ENCODE data around the gene CDK2AP2.

CDK2AP2 gene

GRCh38 chr11:67503119-67504004 lies 4.6 kb downstream of the CDK2AP2 start:
- DNase-seq (ENCODE audit: low spot score) = no peak

- no peak for DNase-seq (ENCODE audit: low spot score)
These were observed 5.5 kb downstream of the CDK2AP2 start for GRCh38 chr11:67502328-67502979.

DNA sequence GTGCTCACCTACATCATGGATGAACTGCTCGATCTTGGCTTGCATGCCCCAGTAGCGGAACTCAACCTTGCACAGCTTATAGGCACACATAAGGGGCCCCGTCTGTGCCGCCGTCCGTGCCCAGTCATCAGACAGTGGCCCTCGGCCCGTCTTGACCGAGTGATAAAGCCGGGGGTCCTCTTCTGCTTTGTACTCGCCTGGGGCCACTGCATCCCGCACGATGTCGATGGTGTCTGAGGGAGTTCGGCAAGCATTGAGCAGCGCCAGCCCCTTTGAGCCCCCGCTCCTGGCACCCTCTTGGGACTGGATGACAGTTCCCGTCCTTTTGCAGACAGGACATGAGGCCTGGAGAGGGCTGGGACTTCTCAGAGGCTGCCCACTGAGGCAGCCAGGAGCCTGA lies 6.1 kb downstream of the CDK2AP2 start:
- DNase-seq (ENCODE audit: low spot score) = no peak

GRCh38 chr11:67500831-67501715 lies 6.9 kb downstream of the CDK2AP2 start:
- DNase-seq (ENCODE audit: low spot score) = no peak

DNA sequence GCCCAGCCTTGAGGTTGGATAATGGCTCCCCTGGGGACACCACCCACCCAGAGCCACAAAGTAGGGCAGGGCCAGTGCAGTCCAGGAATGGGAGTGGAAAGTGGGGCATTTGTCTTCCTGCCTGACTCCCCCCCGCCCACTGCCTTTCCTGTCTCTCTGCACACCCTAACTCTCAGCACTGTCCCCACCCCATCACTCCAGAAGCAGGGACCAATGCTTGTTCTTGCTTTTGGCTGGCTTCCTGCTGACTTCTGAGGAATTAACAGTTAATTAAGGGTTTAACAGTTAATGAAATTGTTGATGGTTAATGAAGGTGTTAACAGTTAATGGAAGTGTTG lies 7.5 kb downstream of the CDK2AP2 start:
- DNase-seq (ENCODE audit: low spot score) = no peak

DNA sequence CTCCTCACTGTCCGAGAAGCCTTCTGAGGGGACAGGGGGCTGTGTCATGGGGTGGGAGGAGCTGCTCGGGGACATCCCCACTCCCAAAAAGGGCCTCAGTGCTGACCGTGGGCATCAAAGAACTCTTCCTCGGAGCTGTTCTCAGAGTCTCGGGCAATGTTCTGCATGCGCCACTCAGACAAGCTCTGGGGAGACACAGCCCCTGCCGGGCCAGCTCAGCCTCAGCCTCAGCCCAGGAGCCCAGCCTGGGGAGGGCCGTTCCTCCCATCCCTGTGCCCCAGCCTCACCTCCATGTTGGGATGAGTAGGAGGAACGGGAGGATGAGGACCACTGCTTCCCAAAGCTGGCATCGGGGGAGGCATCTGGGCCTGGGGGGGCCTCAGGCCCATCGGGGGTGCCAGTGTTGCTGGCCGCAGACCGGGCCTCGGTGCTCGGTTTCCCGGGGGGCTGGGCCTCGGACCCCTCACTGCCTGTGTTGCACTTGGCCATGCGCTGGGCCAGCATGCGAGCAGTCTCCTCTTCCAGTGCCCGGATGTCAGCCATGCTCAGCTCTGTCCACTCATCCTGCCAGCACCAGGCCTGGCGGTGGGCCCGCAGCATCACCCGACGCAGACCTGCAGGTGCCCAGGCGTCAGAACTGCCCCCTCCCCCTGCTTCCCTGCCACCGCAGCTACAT lies 8.0 kb downstream of the CDK2AP2 start:
- no peak for DNase-seq (ENCODE audit: low spot score)

DNA sequence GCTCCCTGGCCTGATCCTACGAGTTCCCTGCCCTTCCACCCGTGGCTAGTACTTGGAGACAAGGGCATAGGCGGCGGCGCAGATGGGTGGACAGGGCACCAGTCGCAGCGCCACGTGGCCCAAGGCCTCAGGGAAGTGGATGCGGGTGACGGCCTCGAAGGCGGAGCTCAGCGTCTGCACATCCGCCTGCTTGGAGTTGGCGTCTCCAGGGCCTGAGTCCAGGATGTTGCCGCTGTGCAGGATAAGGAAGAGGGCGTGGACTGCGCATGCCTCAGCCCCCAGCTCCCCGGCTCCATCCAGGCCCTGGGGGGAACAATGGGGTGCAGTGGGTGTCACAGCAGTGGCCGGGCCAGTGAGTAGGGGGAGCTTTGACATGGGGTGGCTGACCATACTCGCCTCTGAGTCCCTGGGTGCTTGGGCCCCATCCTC lies 9.4 kb downstream of the CDK2AP2 start:
- no peak for DNase-seq (ENCODE audit: low spot score)

GRCh38 chr11:67497656-67498291 lies 10.2 kb downstream of the CDK2AP2 start:
- DNase-seq (ENCODE audit: low spot score) = no peak

DNA sequence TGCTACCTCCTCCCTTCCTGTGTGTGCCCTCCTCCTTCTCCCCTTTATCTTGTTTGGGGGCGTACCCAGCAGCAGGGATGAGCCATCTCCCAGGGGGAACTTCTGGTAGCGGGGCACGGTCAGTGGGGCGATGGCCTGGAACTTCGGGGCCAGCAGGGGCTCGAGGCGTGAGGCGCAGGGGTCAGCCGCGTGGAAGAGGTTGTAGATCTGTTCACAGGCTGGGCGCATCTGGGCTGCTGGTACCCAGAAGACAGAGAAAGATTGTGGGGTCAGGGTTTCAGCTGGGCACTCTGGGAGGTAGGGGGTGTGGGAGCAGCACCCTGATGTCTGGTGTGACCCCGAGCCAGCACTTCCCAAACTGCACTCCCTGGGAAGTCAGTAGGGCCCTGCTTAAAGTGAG lies 11.8 kb downstream of the CDK2AP2 start:
- no peak for DNase-seq (ENCODE audit: low spot score)

DNA sequence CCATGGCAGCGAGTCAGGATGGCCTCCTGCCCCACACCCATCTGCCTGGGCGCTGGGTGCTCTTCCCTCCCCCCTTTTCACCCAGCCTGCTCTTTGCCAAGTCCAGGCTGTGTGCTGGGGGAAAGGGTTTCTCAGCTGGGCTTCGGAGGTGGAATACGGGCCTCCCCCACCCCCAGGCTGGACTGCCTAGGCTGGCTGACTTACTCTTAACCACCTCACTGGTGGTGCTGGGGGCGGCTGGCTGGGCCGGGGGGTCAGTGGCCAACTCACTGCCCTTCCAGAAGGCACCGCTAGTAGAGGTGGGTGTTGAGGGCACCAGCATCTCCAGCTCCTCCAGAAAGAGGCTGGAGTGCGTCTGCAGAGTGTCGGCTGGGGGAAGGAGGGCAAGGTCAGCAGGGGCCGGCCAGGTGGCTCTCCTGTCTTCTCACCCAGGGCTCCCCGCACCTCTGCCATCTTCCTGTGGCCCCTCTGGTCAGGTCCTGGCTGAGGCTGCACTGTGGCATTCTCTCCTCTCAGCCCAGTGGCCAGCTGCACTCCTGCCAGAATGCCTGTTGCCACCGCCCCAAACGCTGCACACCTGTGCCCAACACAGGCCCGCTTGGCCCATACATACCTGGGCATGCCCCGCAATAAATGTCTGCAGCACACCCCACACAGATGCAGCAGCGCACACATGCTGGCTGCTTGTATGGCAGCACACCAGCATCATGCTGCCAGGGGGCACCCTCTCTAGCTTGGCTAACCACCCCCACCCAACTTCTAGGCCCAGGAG lies 12.5 kb downstream of the CDK2AP2 start:
- no peak for DNase-seq (ENCODE audit: low spot score)

DNA sequence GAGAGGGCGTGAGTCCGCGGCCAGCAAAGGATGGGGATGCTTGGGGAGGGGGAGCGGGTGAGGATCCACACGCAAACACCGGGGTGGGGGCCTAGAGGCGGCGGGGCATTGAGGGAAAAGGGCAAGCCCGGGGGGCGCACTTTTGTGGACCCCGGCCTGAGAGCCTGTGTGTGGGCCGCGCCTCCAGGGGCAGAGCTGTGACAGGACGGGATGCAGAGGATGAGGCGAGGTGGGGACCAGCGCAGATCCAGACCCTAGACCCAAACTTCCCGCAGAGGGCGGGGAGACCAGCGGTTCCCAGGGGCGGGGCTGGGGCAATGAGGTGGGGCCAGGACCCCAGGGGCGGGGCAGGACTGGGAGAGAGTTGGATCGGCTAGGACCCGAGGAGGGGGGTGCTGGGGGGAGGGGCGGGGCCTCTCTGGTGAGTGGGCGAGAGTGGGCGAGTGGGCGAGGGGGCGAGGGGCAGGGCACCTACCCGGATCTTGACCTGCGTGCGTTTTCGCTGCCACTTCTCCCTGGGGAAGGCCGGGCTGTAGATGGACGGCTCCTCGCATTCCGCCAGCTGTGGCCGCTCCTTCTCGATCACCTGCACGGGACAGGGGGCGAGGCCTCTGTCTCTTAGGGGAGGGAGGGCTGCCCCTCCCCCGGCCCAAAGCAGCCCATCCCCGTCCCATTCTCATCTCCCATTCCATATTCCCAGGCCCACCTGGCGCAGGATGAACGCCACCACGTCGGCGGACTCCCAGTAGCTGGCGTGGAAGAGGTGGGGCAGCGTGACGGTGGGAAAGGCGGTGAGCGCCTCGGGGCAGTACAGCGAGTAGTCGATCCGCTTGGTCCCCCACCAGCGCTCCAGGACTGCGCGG lies 13.4 kb downstream of the CDK2AP2 start:
- no peak for DNase-seq (ENCODE audit: low spot score)

DNA sequence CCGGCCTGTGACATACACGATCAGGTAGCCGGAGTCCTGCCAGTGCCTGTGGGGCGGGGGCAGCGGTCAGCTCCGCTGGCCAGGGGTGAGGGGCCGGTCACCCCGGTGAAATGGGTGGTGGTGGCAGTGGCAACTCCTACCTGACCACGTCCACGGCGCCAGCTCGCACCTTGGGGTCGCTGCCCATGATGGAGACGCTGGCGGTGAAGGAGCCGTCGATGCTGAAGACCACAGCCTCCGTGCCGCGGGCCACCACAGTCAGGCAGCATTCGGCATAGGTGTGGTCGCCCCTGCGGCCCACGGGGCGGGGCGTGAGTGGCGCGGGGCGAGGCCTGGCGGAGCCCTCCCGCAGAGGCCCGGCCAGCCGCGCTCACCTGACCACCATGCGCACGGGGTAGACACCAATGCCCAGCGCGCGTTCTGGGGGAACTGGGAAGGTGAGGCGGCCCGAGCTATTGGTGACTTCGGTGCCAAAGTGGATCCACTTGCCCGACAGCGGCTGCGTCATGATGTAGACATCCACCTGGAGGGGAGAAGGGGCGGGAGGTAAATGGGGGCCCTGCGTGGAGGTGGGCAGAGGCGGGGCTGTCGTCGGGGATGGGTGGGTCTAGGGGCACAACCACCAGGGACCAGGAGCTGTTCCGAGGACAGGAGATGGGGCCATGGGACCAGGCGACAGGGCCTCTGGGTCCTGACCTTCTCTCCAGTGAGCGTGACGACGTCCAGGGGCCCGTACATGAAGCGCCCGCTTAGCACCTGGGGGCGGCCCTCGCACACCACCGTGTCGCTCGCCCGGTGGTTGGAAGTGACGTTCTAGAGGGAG lies 14.2 kb downstream of the CDK2AP2 start:
- no peak for DNase-seq (ENCODE audit: low spot score)

- DNase-seq (ENCODE audit: low spot score) = no peak
These were observed 15.0 kb downstream of the CDK2AP2 start for GRCh38 chr11:67492801-67493547.

DNA sequence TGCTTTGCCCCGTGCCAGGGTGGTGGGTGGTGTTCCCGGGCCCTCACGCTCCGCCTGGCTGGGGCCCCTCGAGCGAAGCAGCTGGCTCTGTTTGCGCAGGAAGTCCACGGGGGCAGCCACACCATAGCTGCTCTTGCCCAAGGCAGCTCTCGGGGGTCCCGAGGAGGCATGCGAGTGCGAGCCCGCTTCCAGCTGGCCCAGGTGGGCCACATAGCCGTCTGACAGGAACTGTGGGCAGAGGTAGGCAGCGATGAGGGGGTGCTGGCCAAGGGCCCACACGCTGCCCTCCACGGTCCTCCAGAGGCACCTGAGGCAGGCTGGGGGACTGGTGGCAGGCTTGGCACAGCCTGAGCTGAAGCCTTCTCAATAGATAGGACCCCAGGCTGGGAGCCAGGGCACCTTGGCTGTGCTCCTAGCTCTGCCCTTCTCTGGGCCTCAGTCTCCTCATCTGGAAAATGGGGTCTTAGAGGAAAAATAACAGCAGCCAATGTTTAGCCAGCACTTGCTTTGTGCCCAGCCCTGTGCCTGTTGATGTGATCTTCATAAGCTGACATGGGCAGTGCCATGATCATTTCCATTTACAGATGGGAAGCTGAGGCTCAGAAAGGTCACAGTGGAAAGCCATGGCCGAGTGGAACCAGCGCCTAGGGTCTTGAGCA lies 15.8 kb downstream of the CDK2AP2 start:
- no peak for DNase-seq (ENCODE audit: low spot score)

DNA sequence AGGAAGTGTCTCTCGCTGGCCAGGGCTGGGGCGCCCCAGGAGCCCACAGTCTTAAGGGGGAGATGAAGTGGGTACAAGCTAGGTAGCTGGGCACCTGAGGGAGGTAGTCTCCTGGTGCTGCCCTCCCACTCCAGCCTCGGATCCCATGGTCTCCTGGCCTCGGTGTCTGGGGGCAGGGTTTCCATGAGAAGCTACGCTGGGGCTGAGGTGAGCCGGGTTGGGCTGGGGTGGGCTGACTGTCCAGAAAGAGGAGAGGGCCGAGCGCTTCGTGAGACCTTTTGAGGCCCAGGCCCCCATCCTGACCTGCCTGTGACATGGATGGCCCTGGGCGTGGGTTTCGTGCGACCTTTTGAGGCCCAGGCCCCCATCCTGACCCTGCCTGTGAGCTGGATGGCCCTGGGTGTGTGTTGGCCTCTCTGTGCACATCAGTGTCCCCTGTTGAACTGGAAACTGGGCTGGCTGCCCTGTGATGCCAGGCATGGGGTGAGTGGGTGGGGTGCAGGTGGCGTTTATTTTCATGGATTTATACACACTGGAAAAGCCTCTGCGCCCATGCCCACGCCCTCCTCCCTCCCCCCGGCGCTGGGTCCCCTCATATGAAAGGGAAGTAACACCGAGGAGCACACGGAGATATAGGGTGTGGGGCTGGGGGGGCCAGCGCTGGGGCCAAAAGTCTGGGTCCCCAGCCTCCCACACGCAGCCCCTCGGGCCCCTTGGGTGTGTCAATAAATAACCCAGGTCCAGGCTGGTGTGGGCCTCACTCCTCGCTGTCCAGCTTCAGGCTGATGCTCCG lies 16.5 kb downstream of the CDK2AP2 start:
- DNase-seq (ENCODE audit: low spot score) = no peak

GRCh38 chr11:67490727-67491065 lies 17.3 kb downstream of the CDK2AP2 start:
- DNase-seq (ENCODE audit: low spot score) = no peak

All from SW480 (cell line).